SK-N-SH treated with all-trans-retinoic acid at 6 μM for 48 hours (cell line): ENCODE results near the gene PARD3B.

Experiments used
- BACH2 ChIP-seq: fragments of 250-450 bp; sonication (Bioruptor Pico); IDR thresholded peaks from 2 replicates; pipeline ENCODE4 v1.9.0; 2021; ENCODE audit warnings: mild to moderate bottlenecking, borderline replicate concordance
- GLIS3 ChIP-seq: fragments of 250-450 bp; sonication (Bioruptor Pico); IDR thresholded peaks from 2 replicates; pipeline ENCODE4 v1.5.0; 2020; ENCODE audit warnings: mild to moderate bottlenecking, moderate library complexity
- ISL1 ChIP-seq: fragments of 250-450 bp; sonication (Bioruptor Pico); IDR thresholded peaks from 2 replicates; pipeline ENCODE4 v2.1.2; 2022; ENCODE audit warnings: mild to moderate bottlenecking, moderate library complexity
- RARB ChIP-seq: fragments of 250-450 bp; sonication (Bioruptor Pico); IDR thresholded peaks from 2 replicates; pipeline ENCODE4 v1.8.0; 2021; ENCODE audit warnings: mild to moderate bottlenecking, moderate library complexity
- TOX ChIP-seq: fragments of 250-450 bp; sonication (Bioruptor Pico); IDR thresholded peaks from 2 replicates; pipeline ENCODE4 v1.8.0; 2021; ENCODE audit warnings: mild to moderate bottlenecking, moderate library complexity, borderline replicate concordance
- ZFP3 ChIP-seq: fragments of 250-450 bp; sonication (Bioruptor Pico); IDR thresholded peaks from 2 replicates; pipeline ENCODE4 v1.5.0; 2020; ENCODE audit warnings: mild to moderate bottlenecking, moderate library complexity
- ZNF565 ChIP-seq: fragments of 450-650 bp; formaldehyde crosslinking; conservative IDR thresholded peaks from 2 replicates; pipeline ENCODE4 v1.5.0; 2020; ENCODE audit warnings: low read depth, mild to moderate bottlenecking, moderate library complexity
- ZNF8 ChIP-seq: fragments of 450-650 bp; formaldehyde crosslinking; IDR thresholded peaks from 2 replicates; pipeline ENCODE4 v1.5.0; 2020; ENCODE audit warnings: mild to moderate bottlenecking, moderate library complexity
- TF ChIP-seq, protein P1 (sequence below): fragments of 250-450 bp; sonication (Bioruptor Pico); IDR thresholded peaks from 2 replicates; pipeline ENCODE4 v1.8.0; 2021; ENCODE audit warnings: low read depth, mild to moderate bottlenecking, moderate library complexity, borderline replicate concordance
- TF ChIP-seq, protein P2 (sequence below): fragments of 250-450 bp; sonication (Bioruptor Pico); IDR thresholded peaks from 2 replicates; pipeline ENCODE4 v1.5.1; 2020; ENCODE audit warnings: low read depth, mild to moderate bottlenecking, moderate library complexity
- TF ChIP-seq, protein P3 (sequence below): fragments of 250-450 bp; sonication (Bioruptor Pico); IDR thresholded peaks from 2 replicates; pipeline ENCODE4 v1.5.1; 2021; ENCODE audit warnings: mild to moderate bottlenecking, moderate library complexity
- TF ChIP-seq, protein P4 (sequence below): fragments of 250-450 bp; sonication (Bioruptor Pico); IDR thresholded peaks from 2 replicates; pipeline ENCODE4 v1.8.0; 2020; ENCODE audit warnings: mild to moderate bottlenecking, moderate library complexity, borderline replicate concordance

DNA sequence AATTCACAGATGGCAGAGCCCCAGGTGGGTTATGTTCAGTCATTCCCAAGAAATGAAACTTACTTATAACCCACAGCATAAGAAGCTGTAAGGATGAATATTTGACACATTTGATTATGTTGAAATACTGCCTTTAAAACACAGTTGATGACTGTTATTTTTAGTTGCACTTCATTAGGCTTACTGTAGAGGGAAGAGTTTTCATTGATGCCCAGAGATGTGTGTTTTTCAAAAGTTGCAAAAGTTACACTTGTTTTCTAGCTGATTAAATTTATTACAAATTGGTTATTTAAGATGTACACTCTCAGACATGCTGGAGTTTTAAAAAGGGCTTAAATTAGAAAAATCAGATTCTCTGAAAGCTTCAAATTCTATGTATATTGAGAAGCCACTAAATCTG lies 506.1 kb downstream of the PARD3B start:
- TF ChIP-seq ISL1 (no peak), BACH2 (no peak), ZFP3 (CRISPR knock-in tag) (no peak), RARB (CRISPR knock-in tag) (no peak), ZNF565 (no peak), TOX (CRISPR knock-in tag) (no peak), GLIS3 (CRISPR knock-in tag) (no peak), ZNF8 (CRISPR knock-in tag) (no peak)
- TF ChIP-seq, protein P1, sequence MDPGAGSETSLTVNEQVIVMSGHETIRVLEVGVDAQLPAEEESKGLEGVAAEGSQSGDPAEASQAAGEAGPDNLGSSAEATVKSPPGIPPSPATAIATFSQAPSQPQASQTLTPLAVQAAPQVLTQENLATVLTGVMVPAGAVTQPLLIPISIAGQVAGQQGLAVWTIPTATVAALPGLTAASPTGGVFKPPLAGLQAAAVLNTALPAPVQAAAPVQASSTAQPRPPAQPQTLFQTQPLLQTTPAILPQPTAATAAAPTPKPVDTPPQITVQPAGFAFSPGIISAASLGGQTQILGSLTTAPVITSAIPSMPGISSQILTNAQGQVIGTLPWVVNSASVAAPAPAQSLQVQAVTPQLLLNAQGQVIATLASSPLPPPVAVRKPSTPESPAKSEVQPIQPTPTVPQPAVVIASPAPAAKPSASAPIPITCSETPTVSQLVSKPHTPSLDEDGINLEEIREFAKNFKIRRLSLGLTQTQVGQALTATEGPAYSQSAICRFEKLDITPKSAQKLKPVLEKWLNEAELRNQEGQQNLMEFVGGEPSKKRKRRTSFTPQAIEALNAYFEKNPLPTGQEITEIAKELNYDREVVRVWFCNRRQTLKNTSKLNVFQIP (CRISPR knock-in tag): no peak
- TF ChIP-seq, protein P2, sequence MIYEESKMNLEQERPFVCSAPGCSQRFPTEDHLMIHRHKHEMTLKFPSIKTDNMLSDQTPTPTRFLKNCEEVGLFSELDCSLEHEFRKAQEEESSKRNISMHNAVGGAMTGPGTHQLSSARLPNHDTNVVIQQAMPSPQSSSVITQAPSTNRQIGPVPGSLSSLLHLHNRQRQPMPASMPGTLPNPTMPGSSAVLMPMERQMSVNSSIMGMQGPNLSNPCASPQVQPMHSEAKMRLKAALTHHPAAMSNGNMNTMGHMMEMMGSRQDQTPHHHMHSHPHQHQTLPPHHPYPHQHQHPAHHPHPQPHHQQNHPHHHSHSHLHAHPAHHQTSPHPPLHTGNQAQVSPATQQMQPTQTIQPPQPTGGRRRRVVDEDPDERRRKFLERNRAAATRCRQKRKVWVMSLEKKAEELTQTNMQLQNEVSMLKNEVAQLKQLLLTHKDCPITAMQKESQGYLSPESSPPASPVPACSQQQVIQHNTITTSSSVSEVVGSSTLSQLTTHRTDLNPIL (CRISPR knock-in tag): no peak
- TF ChIP-seq, protein P3, sequence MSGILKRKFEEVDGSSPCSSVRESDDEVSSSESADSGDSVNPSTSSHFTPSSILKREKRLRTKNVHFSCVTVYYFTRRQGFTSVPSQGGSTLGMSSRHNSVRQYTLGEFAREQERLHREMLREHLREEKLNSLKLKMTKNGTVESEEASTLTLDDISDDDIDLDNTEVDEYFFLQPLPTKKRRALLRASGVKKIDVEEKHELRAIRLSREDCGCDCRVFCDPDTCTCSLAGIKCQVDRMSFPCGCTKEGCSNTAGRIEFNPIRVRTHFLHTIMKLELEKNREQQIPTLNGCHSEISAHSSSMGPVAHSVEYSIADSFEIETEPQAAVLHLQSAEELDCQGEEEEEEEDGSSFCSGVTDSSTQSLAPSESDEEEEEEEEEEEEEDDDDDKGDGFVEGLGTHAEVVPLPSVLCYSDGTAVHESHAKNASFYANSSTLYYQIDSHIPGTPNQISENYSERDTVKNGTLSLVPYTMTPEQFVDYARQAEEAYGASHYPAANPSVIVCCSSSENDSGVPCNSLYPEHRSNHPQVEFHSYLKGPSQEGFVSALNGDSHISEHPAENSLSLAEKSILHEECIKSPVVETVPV (CRISPR knock-in tag): no peak
- TF ChIP-seq, protein P4, sequence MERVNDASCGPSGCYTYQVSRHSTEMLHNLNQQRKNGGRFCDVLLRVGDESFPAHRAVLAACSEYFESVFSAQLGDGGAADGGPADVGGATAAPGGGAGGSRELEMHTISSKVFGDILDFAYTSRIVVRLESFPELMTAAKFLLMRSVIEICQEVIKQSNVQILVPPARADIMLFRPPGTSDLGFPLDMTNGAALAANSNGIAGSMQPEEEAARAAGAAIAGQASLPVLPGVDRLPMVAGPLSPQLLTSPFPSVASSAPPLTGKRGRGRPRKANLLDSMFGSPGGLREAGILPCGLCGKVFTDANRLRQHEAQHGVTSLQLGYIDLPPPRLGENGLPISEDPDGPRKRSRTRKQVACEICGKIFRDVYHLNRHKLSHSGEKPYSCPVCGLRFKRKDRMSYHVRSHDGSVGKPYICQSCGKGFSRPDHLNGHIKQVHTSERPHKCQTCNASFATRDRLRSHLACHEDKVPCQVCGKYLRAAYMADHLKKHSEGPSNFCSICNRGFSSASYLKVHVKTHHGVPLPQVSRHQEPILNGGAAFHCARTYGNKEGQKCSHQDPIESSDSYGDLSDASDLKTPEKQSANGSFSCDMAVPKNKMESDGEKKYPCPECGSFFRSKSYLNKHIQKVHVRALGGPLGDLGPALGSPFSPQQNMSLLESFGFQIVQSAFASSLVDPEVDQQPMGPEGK (CRISPR knock-in tag): no peak
